GM19455 (cell line): ENCODE measurements around the gene SNX6.
A peak's percentile ranks its signal among the peaks of the same experiment; 100 is the strongest.
"Not testable (repeated sequence)": the region's sequence is repeated elsewhere in the genome, so short reads cannot be mapped to it uniquely, and the experiment has no call there.

Experiments used
- ATAC-seq: cut with Tn5 transposase; IDR thresholded peaks from one replicate; pipeline ENCODE4 v1.9.1; 2021; ENCODE audit not compliant: unreplicated experiment

Gene SNX6

GRCh38 chr14:34640826-34641225 lies 10.9 kb upstream of the SNX6 start:
- no peak for ATAC-seq

GRCh38 chr14:34634360-34634771 lies 4.4 kb upstream of the SNX6 start:
- ATAC-seq: not testable (repeated sequence)

GRCh38 chr14:34633742-34634141 lies 3.8 kb upstream of the SNX6 start:
- no peak for ATAC-seq

- no peak for ATAC-seq
These were observed 2.5 kb upstream of the SNX6 start for GRCh38 chr14:34632411-34632978.

- ATAC-seq: peak; percentile 26
These were observed 648 bp downstream of the SNX6 start for GRCh38 chr14:34629344-34629656.

- ATAC-seq: no peak
These were observed 1.2 kb downstream of the SNX6 start for GRCh38 chr14:34628681-34629135.

GRCh38 chr14:34623506-34623905 lies 6.4 kb downstream of the SNX6 start:
- ATAC-seq: no peak

GRCh38 chr14:34620839-34621238 lies 9.1 kb downstream of the SNX6 start:
- ATAC-seq: no peak

GRCh38 chr14:34620115-34620514 lies 9.8 kb downstream of the SNX6 start:
- ATAC-seq: no peak

- ATAC-seq: no peak
These were observed 10.5 kb downstream of the SNX6 start for GRCh38 chr14:34619471-34619870.

GRCh38 chr14:34616360-34616759 lies 13.6 kb downstream of the SNX6 start:
- ATAC-seq: no peak

- no peak for ATAC-seq
These were observed 14.4 kb downstream of the SNX6 start for GRCh38 chr14:34615507-34615906.

GRCh38 chr14:34614638-34615037 lies 15.3 kb downstream of the SNX6 start:
- no peak for ATAC-seq

- ATAC-seq: no peak
These were observed 19.8 kb downstream of the SNX6 start for GRCh38 chr14:34610101-34610500.

- ATAC-seq: no peak
These were observed 24.5 kb downstream of the SNX6 start for GRCh38 chr14:34605461-34605860.

- ATAC-seq: no peak
These were observed 25.0 kb downstream of the SNX6 start for GRCh38 chr14:34604995-34605394.

- ATAC-seq: no peak
These were observed 33.1 kb downstream of the SNX6 start for GRCh38 chr14:34596891-34597290.

GRCh38 chr14:34593740-34594375 lies 36.1 kb downstream of the SNX6 start:
- no peak for ATAC-seq

GRCh38 chr14:34592623-34593022 lies 37.3 kb downstream of the SNX6 start:
- ATAC-seq: no peak

- ATAC-seq: no peak
These were observed 46.4 kb downstream of the SNX6 start for GRCh38 chr14:34583525-34583924.

GRCh38 chr14:34582117-34582680 lies 47.7 kb downstream of the SNX6 start:
- no peak for ATAC-seq

GRCh38 chr14:34580381-34580780 lies 49.6 kb downstream of the SNX6 start:
- no peak for ATAC-seq

GRCh38 chr14:34571771-34572170 lies 58.2 kb downstream of the SNX6 start:
- no peak for ATAC-seq
